SK-N-MC (cell line): ENCODE results near the gene VARS1.

ENCODE experiments used
- EZH2 ChIP-seq: fragments of 200-600 bp; sonication (generic); IDR thresholded peaks from one replicate; pipeline ENCODE4 v1.6.1; 2017; ENCODE audit warnings: antibody characterized with exemption
- FOXP2 ChIP-seq: optimal IDR thresholded peaks from 2 replicates; pipeline ENCODE3; 2011; ENCODE audit warnings: mild to moderate bottlenecking, moderate library complexity; ENCODE audit not compliant: insufficient read depth; ENCODE audit errors: extremely low read length, control extremely low read depth
- POLR2AphosphoS5 ChIP-seq: IDR thresholded peaks from 2 replicates; pipeline ENCODE4 v1.6.1; 2012; ENCODE audit warnings: mild to moderate bottlenecking, low read depth, low read length, borderline replicate concordance

DNA sequence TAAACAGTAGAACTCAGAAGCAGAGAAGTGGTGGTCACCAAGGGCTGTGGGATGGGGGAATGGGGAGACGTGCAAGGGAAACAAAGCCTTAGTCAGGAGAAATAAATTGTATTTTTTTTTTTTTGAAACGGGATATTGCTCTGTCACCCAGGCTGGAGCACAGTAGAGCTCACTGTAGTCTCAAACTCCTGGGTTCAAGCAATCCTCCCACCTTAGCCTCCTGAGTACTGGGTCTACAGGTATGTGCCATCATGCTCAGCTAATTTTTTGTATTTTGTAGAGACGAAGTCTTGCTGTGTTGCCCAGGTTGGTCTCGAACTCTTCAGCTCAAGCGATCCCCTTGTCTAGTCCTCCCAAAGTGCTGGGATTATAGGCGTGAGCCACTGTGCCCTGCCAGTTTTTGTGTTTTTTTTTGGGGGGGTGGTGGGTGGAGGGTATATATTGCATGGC is 35.4 kb upstream of the VARS1 start:
- TF ChIP-seq POLR2AphosphoS5: no peak
- TF ChIP-seq EZH2: no peak
- TF ChIP-seq FOXP2: no peak
